ENCODE measurements around the gene SH2B2. TPM values are rescaled to one million over a fixed set of nuclear protein-coding genes. Genes with fewer than 3 reads are reported as not detected.

SH2B2 gene
- total RNA-seq, 1 donor from 2014 or later = 32.1 TPM

- DNase-seq (no peak), ATAC-seq (ENCODE audit: low read depth) (no peak)
- ChIA-PET CTCF (no interaction called here), POLR2A (no interaction called here)
- TF ChIP-seq CTCF (IDR thresholded peaks at IDR 0.05) = no peak
- H3K9me3 Mint-ChIP-seq = no peaks in the 10 kb centered on the region
- intact Hi-C loops (cut with micrococcal nuclease) = no loop called here
- H3K27ac Mint-ChIP-seq = no peak overlapping the region
- H3K36me3 Mint-ChIP-seq (ENCODE audit: low read depth) = no peaks in the 10 kb centered on the region
- no peak overlapping the region for H3K4me3 Mint-ChIP-seq
- no peaks in the 10 kb centered on the region for H3K4me1 Mint-ChIP-seq
- no peaks in the 10 kb centered on the region for H3K27me3 Mint-ChIP-seq
These were observed 27.9 kb upstream of the SH2B2 start for GRCh38 chr7:102258749-102259107.

GRCh38 chr7:102260856-102261255, 25.8 kb upstream of the SH2B2 start:
- Mint-ChIP-seq H3K4me1 (no peaks in the 10 kb centered on the region), H3K4me3 (no peak overlapping the region), H3K27ac (no peak overlapping the region), H3K9me3 (no peaks in the 10 kb centered on the region), H3K27me3 (no peaks in the 10 kb centered on the region), H3K36me3 (ENCODE audit: low read depth) (no peaks in the 10 kb centered on the region)
- intact Hi-C loops (cut with micrococcal nuclease) = no loop called here
- ChIA-PET CTCF (no interaction called here), POLR2A (no interaction called here)
- TF ChIP-seq CTCF (IDR thresholded peaks at IDR 0.05) = no peak
- ATAC-seq (ENCODE audit: low read depth) (no peak), DNase-seq (no peak)

GRCh38 chr7:102261451-102261850, 25.2 kb upstream of the SH2B2 start:
- TF ChIP-seq CTCF (IDR thresholded peaks at IDR 0.05) = no peak
- no peaks in the 10 kb centered on the region for H3K27me3 Mint-ChIP-seq
- no peaks in the 10 kb centered on the region for H3K4me1 Mint-ChIP-seq
- POLR2A ChIA-PET = no interaction called here
- DNase-seq (no peak), ATAC-seq (ENCODE audit: low read depth) (no peak)
- intact Hi-C loops (cut with micrococcal nuclease) = no loop called here
- no peaks in the 10 kb centered on the region for H3K9me3 Mint-ChIP-seq
- no peak overlapping the region for H3K4me3 Mint-ChIP-seq
- H3K27ac Mint-ChIP-seq = no peak overlapping the region
- H3K36me3 Mint-ChIP-seq (ENCODE audit: low read depth) = no peaks in the 10 kb centered on the region
- CTCF ChIA-PET = no interaction called here

GRCh38 chr7:102262546-102262945, 24.1 kb upstream of the SH2B2 start:
- Mint-ChIP-seq H3K4me3 (no peak overlapping the region), H3K9me3 (no peaks in the 10 kb centered on the region), H3K27ac (no peak overlapping the region), H3K4me1 (no peaks in the 10 kb centered on the region), H3K27me3 (no peaks in the 10 kb centered on the region), H3K36me3 (ENCODE audit: low read depth) (no peaks in the 10 kb centered on the region)
- no peak for TF ChIP-seq CTCF (IDR thresholded peaks at IDR 0.05)
- ChIA-PET CTCF (no interaction called here), POLR2A (interaction anchor here (0.7 kb wide), 1 partner anchor 708 kb away, joined by 5 read pairs; no protein-coding TSS in a partner anchor)
- no peak for ATAC-seq (ENCODE audit: low read depth)
- intact Hi-C loops (cut with micrococcal nuclease) = no loop called here
- DNase-seq = no peak

DNA sequence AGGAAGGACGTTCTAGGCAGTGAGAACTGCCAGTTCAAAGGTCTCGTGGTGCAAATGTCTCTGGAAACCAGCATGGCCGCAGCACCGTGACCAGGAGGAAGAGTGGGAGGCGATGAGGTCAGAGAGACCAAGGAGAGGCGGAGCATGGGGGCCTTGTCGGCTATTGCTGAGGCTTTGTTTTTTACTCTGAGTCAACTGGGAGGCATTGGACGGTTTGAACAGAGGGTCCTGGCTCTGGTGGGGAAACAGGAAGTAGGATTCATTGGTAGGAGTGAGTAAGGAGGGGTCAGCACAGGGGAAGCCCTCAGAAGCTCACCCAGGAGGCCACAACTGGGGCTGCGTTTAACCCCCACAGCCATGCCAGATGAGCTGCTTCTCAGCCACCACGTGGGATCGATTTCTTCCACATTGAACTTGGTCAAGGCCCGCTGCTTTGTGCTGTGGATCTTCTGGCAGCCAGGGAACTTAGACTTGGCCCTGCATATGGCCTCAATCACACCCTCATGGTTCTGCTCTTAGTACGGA, 22.2 kb upstream of the SH2B2 start:
- no peak overlapping the region for H3K27ac Mint-ChIP-seq
- H3K9me3 Mint-ChIP-seq = no peaks in the 10 kb centered on the region
- no peaks in the 10 kb centered on the region for H3K4me1 Mint-ChIP-seq
- no peak for TF ChIP-seq CTCF (IDR thresholded peaks at IDR 0.05)
- no peak for ATAC-seq (ENCODE audit: low read depth)
- intact Hi-C loops (cut with micrococcal nuclease) = no loop called here
- H3K4me3 Mint-ChIP-seq = no peak overlapping the region
- H3K36me3 Mint-ChIP-seq (ENCODE audit: low read depth) = no peaks in the 10 kb centered on the region
- no peak for DNase-seq
- H3K27me3 Mint-ChIP-seq = no peaks in the 10 kb centered on the region
- ChIA-PET CTCF (no interaction called here), POLR2A (no interaction called here)

Measured in activated B cell treated with CpG ODN at 0.5 μM for 24 hours (primary cell).